ENCODE measurements around the gene TUBGCP2. TPM values are rescaled to one million over a fixed set of nuclear protein-coding genes. Genes with fewer than 3 reads are reported as not detected.
A peak's percentile ranks its signal among the peaks of the same experiment; 100 is the strongest.

The TUBGCP2 gene
- total RNA-seq, 1 donor: 73.2 TPM

DNA sequence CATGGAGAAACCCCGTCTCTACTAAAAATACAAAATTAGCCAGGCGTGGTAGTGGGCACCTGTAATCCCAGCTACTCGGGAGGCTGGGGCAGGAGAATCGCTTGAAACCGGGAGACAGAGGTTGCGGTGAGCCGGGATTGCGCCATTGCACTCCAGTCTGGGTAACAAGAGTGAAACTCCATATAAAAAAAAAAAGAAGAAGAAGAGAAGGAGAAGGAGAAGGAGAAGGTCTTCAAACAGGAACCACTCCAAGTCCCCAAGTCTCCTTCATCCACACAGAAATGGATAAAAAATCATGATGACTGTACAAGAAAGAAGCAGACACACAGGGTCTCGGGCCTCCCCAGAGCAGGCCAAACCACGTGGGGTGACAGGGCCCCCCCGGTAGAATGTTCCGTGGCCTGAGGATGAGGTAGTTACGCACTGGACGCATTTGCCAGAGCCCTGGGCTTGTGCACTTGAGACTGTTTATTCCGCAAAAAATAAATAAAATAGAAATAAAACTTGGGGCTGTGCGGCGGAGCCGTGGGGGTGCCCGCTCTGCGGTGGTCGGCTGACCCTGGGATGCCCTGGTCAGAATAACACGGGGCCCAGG, 55.2 kb downstream of the TUBGCP2 start:
- DNase-seq (ENCODE audit: low read depth in 2 of 3, low spot score in 2 of 3): no peak

DNA sequence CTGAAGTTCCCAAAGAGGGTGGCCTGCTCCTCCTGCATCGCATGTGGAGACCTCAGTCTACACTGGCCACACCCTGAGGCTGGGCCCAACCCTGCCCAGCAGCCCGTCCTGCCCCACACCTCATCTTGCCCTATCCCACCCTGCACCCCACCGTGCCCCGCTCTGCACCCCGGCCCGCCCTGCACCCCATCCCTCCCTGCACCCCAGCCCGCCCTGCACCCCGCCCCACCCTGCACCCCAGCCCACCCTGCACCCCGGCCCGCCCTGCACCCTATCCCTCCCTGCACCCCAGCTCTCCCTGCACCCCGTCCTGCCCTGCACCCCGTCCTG, 56.5 kb downstream of the TUBGCP2 start:
- DNase-seq (ENCODE audit: low read depth in 2 of 3, low spot score in 2 of 3): no peak

DNA sequence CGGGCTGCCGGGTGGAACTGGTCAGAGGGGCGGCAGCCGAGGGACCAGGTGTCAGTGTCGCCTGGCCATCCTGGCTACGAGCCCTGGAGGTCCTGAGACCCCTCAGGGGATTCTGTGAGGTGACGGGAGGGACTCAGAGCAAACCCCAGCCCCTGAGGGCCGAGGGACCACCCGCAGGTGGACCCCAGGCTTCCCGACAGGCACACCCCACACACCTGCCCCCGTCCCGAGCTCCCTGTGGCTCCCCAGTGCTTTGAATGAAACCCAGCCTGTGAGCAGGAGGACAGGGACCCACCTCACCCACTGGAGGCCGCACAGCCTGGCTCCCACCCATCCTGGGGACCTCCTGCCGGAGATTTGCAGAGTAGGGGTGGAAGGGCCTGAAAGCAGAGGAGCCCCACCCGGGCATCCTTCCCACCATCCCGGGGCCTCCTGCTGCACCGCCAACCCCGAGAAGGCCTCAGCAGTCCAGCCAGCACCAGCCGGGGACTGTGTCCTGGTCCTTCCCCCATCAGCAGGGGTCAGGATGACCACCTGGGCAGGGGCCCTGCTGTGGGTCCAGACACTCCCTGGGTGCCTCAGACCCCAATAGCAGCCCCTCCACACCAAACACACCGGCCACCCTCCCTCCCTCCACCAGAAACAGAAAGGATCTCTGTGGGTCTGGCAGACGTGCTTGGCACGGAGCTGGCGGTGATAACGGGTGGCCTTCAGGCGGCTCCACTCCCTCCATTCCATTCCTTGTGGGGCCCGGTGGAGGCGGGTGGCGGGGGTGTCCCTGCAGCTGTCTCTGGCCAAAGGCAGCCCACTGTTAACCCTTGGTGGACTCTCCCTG, 57.1 kb downstream of the TUBGCP2 start:
- no peak for DNase-seq (ENCODE audit: low read depth in 2 of 3, low spot score in 2 of 3)

DNA sequence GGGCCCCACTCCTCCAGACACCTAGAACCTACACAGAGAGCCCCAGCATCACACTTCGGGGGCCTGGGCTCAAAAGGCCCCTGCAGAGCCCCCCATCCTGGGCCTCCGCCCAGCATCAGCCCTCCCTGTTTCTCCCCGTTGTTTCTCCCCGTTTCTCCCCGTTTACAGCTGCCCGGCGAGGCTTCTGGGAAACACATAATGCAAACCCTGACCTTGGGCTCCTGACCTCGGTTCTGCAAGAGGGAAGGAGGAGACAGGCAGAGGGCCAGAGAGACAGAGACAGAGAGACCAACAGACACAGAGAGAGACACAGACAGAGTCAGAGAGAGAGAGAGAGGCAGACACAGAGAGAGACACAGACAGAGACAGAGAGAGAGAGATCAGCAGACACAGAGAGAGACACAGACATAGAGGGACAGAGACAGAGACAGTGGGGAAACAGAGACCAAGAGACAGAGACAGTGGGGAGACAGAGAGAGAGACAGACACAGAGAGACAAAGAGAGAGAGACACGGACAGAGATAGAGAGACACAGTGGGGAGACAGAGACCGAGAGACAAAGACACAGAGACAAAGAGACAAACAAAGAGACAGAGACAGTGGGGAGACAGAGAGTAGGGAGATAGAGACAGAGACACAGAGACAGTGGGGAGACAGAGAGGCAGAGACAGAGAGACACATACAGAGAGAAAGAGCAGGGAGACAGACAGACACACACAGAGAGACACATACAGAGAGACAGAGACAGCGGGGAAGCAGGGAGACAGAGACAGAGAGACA, 58.5 kb downstream of the TUBGCP2 start:
- no peak for DNase-seq (ENCODE audit: low read depth in 2 of 3, low spot score in 2 of 3)

DNA sequence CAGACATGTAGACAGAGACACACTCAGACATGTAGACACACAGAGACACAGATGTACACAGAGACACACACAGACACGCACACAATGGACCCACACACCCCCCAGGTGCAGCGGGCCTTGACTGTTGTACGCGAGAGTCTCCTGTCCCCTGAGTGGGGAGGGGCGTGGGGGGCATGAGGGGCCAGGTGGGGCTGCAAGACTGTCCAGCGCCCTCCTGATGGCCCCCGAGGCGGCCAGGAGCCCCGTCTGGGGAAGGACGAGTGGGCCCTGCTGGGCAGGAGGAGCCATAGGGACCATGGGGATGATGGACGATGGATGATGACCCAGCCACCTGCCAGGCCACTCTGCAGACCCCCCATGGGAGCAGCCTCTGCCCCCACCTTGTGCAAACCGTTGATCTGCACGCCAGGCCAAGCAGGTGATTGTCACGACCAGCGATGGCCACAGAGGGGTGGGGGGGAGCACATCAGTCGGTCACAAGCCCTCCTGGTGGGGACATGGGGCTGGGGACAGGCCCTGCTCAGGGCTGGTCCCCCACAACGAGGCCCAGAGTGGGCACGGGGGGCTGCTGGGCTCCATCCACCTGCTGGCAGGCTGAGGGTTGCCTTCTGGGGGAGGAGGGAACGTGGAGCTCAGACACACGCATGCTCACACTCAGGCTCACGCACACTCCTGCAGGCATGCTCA, 59.4 kb downstream of the TUBGCP2 start:
- DNase-seq (ENCODE audit: low read depth in 2 of 3, low spot score in 2 of 3): no peak

DNA sequence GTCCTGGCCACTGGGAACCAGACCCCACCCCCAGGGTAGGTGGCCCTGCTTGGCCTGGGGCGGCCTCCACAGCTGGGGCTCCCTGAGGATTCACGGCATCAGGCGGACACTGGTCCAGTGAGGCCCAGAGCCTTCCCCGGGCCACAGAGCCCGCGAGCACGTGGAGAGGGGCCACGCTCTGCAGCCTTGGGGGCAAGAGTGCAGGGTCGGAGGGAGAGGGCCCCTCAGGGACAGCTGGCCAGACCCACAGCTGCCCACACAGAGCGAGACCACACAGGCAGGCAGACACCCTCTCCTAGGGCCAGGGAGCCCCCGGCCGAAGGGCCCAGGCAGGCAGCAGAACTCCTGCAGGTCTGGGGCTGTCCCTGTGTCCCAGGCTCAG, 60.3 kb downstream of the TUBGCP2 start:
- DNase-seq (ENCODE audit: low read depth in 2 of 3, low spot score in 2 of 3): no peak

DNA sequence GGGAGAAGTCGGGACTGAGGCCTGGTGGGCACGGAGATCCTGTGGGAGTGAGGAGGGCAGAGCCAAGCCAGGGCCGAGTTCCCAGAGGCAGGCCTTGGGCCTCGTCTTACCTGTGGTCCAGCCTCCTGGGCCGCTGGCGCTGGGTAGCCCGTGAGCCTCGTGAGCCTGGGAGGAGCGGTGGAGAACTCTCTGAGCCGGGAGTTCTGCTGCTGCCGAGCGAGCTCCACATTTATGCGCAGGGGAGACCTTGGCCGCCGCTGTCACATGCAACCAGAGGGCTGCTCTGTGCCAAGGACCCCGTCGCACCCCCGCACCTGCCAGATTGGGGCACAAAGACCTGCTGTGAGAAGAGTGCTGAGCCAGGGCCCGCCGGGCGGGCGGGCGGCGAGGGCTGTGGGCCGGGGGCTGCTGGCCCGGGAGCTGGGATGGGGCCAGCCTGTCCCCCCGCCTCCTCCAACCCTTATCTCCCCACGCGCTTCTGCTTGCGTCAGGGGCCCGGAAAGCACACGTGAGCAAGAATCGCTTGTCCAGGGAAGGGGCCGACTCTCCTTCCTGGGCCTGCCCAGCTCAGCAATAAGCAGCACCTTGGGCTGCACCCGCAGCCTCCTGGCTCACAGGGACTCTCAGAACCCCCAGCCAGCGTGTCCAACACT, 60.9 kb downstream of the TUBGCP2 start:
- no peak for DNase-seq (ENCODE audit: low read depth in 2 of 3, low spot score in 2 of 3)

DNA sequence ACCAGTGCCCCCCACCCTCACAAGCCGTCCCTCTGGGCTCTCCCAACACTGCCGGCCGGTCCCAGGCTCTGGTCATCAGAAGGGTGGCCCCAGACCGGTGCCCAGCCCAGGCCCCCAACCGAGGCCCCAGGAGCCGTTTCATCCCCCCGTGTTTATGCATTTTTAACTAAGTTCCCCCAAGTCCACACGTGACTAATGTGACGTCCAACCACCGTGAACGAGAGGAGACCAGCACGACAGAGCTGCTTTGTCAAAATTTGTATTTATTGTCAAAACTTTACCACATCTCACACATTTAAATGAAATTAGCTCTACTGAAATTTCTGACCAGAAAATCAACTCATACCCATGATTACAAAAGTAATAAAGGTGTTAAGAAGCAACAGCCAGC, 62.4 kb downstream of the TUBGCP2 start:
- DNase-seq (ENCODE audit: low read depth in 2 of 3, low spot score in 2 of 3): no peak

DNA sequence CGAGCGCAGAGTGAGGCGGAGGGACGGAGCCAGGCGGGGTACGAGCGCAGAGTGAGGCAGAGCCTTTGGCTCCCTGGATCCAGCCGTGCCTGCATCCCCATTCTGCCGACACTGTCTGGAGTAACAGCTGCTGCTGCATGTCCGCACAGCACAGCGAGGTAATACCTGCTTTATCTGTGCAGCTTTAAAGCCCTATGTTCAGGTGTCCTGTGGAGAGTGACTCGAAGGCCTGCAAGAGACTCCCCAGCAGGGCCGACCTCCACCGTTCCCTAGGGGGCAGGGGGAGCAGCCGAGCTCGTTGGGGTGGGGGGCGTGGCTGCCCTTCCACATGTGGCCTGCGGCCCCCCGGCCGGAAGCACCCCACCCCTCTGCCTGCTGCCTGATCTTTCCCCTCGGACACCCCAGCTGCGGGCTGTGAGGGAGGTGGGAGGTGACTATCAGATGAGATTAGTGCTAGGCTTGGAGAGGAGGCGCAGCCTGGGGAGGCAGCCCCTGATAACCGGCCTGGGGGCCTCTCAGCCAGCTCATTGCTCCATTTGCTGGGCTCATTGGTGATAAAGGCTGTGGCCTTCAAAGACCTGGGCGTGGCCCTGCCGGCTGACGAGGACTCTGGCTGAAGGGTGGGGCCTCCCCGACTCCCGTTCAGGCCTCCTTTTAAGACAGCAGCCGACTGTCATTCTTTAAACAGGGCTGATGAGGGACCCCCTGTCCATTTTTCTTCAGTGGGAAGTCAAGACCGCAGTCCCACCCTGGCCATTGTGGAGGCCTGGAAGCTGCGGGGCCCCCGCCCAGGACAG, 63.0 kb downstream of the TUBGCP2 start:
- DNase-seq (ENCODE audit: low read depth in 2 of 3, low spot score in 2 of 3): peak in 2 of 3 donors; percentile 45

DNA sequence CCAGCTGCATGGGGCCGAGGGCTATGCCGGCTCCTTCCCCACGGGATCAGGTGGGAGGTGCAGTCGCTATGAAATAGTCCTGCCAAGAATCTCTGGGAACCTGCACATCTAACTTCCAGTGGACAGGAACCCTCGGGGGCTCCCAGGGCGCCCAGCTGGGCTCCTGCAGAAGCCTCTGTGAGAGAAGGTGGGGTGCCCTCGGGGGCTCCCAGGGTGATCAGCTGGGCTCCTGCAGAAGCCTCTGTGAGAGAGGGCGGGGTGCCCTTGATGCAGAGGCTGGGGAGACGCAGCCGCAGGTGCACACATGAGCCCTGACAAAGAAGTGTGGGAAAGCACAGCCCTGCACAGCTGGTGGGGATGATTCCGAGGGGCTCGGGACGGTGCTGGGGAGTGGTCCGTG, 65.1 kb downstream of the TUBGCP2 start:
- DNase-seq (ENCODE audit: low read depth in 2 of 3, low spot score in 2 of 3): no peak

DNA sequence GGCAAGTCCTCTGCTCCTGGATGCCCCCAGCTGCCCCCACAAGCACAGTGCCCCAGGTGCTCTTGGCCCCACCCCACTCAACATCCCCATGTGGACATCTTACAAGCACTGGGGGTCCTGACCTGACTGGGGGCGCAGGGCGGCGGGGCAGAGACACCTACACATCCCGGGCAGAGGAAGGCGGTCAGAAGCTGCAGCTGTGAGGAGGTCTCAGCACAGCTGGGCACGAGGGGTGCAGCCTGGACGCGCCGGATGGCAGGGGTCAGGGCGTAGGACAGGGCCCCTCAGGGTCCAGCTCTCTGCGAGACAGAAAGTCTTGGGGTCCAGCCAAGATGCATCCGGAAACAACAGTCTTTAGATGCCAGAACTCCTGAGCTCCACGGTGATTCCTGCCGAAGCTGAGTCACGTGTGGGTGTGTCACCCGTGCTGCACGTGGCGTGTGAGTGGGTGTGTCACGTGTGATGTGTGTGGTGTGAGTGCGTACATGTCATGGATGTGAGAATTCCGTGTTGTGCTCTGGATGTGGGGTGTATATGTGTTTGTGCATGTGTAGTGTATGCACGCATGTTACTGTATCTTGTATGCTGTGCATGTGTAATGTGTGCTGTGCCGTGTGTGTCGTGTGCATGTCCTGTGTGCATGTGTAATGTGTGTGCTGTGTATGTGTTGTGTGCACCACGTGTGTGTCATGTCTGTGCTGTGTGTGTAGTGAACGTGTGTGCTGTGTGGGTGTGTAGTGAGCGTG, 65.9 kb downstream of the TUBGCP2 start:
- DNase-seq (ENCODE audit: low read depth in 2 of 3, low spot score in 2 of 3): no peak

DNA sequence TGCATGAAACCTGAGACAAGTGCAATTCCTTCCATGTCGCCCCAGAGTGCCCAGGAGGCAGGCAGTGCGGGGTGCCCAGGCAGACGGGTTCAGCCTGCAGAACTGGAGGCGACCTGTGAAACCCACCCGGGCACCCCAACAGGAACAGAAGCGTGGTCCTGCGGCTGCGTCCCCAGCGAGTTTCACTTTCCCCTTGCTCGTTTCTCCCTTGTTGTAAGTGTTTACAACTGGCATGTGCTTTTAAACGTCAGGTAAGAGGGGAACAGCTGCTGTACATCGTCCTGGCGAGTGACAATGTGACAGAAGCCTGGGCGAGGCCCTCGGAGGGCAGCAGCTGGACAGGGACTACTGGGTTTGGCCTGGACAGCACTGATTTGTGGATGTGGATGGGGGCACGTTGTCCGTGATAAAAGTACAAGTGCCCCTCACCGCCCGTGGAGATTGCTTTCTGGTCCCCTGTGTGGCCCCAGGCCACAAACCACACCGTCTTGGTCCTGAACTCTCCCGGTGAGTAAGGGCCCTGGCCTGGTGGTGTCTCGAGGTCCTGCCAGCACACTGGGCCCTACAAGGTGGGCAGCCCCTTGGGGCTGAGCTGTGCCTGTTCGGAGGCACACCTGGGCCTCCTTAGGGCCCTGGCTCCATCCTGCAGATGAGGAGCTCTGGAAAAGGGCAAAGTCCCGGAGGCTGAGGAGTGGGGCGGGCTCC, 67.0 kb downstream of the TUBGCP2 start:
- peak in 1 of 3 donors; percentile 58 for DNase-seq (ENCODE audit: low read depth in 2 of 3, low spot score in 2 of 3)

DNA sequence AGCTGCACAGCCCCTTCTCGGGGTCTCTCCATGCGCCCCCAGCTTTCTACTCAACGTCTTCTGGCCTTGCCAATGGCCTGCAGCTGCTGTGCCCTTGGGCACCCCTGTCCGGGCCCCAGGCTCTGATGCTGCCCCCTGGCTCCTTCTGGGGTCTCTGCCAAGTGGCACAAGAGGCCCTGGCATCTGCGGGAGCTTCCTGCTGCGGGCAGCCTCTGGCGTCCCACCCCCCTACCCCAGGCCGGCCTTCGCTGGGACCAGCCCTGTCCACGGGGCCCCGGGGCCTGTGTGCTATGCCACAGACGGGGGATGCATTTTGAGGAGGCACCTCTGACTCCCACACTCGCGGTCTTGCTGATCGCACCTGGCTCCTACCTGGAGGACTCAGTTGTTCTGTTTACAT, 68.7 kb downstream of the TUBGCP2 start:
- DNase-seq (ENCODE audit: low read depth in 2 of 3, low spot score in 2 of 3): no peak

DNA sequence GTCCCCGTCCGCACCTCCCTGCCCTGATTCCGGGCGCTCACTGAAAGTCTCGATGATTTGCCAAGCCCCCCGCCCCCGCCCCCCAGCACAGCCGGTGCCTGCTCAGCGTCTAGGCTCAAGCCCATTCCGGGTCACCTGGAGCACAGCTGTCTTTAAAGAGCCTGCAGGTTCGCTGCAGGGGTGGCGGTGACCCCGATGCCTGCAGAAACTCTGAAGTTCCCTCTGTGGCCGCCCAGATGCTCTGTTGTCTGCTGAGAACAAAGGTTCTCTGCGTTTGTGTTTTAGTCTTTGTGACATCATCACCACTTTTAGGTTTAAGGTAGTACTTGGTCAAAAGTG, 70.2 kb downstream of the TUBGCP2 start:
- no peak for DNase-seq (ENCODE audit: low read depth in 2 of 3, low spot score in 2 of 3)

DNA sequence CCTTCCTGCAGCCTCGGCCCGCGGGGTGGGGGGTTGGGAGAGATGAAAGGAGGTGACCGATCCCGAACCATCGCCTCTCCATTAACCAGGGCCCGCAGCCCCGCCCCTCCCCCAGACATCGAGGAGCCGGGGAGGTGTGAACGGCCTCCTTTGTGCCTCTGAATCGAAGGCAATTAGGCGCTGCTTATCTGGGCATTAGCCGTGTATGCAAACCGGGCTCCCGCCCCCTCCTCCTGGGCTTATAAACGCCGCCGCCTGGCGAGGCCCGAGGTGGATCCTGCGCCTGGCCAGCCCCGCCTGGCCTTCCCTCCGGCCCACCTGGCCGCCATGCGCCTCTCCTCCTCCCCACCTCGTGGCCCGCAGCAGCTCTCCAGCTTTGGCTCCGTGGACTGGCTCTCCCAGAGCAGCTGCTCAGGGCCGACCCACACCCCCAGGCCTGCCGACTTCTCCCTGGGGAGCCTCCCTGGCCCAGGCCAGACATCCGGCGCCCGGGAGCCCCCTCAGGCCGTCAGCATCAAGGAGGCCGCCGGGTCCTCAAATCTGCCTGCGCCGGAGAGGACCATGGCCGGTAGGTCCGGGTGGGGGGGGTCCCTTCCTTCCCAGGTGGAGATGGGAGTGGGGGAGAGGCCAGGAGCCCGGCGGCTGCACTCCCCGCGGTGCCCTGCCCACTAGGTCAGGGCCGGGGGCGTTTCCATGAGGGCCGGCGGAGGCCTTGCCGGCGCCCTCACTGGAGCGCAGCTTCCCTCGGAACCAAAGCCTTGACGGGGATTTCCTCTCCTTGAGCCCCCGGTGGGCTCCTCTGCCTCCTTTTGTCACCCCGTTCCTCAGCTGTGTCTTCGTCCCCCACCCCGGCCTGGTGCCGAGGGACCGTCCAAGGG, 70.8 kb downstream of the TUBGCP2 start, which contains the start of gene VENTX:
VENTX (plus strand) TSS at position 268 of the 878 bp plus-strand sequence; CDS start at position 328, 60 bp downstream.
- DNase-seq (ENCODE audit: low read depth in 2 of 3, low spot score in 2 of 3): no peak

DNA sequence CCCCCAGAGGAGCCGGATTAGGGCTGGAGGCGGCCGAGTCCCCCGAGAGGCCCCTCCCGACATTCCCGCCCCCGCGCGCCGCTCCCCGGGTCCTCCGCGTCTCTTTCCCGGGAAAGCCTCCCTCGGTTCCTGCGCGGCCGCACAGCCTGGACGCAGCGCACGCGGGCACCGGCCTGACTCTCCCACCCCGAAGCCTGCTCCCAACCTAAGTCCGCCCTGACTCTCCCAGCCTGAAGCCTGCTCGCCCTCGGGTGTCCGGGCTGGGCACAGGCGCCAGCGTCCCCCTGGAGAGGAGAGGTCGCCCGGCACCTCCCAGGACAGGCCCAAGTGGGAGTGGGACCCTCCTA, 71.5 kb downstream of the TUBGCP2 start:
- DNase-seq (ENCODE audit: low read depth in 2 of 3, low spot score in 2 of 3): no peak

DNA sequence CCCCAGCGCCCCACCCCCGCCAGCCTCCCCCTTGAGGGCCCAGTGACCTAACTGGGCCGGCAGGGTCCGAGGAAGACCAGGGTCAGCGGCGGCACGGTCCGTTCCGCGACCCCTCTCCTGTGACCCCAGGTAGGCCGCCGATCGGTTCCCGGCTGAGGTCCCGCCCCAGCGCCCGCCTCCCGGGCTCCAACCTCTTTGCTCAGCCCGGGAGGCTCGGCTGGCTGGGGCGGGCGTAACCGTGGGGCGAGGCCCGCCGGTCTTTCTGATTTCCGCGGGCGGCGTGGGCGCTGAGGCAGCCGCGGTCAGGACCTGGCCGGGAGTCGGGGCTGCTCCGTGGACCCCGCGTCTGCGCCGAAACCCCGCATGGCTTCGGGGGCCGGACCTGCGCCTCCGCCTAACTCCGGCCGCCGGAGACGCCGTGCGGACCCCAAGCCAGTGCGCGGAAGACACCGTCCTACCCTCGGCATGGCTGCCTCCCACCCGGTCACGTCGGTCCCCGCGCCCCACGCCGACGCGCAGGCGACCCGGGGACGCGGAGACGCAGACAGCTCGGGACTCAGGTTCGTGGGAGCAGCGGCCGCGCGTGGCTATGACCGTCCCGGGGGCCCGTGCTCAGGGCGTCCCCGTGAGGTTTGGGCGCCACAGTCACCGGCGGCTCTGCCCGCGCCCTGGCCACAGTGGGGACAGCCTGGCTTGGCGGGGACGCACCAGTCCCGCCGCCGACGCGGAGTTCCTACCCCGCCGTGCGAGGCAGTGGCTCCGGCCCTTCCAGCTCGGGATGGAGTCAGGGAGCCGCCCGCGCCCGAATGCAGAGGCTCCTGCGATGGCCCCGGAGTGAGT, 72.1 kb downstream of the TUBGCP2 start:
- DNase-seq (ENCODE audit: low read depth in 2 of 3, low spot score in 2 of 3): no peak
